ENCODE results near the gene PDK4.

Gene PDK4

DNA sequence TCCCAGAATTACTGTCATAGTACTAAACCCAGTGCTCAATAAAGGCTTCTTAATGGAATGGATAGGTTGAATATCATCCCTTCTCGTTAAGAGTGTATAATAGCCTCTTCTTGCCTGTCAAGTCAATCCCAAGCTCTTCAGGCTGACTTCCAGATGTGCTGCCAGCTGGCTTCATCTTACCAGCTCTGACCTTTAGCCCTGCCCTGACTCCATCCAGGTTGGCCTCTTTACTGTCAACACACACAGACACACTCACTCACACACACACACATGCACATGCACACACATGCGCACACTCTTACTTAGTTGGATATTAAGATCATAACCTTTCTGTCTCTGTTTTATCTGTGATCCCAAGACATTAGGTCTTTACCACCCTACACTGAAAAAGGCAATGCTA is 61.5 kb downstream of the PDK4 start:
- no peak for DNase-seq (ENCODE audit: low read depth)
- no peak for TF ChIP-seq CTCF (conservative IDR thresholded peaks at IDR 0.05; ENCODE audit: low read depth, low read length)
- H3K4me3 ChIP-seq (ENCODE audit: low read length): no peak overlapping the region

Data from retinal pigment epithelial cell (primary cell).